Esophagus muscularis mucosa (tissue), 4 donors: Measurements from ENCODE around the gene IFNA8. TPM values are rescaled to one million over a fixed set of nuclear protein-coding genes. Genes with fewer than 3 reads are reported as not detected.
"Not testable (repeated sequence)": the region's sequence is repeated elsewhere in the genome, so short reads cannot be mapped to it uniquely, and the experiment has no call there.

Experiments
- DNase-seq: peaks from one replicate; pipeline ENCODE4 v3.0.0-alpha.2; 2017; ENCODE audit errors: extremely low spot score
- H3K27ac ChIP-seq, 4 donors: fragments of 200-600 bp; sonication (generic); replicated peaks in 1 of 4; 1 replicate in 3 of 4; 2 replicates in 1 of 4; pipeline ENCODE4 v1.5.1; 2016 to 2019; ENCODE audit warnings: mild to moderate bottlenecking in 1 of 4
- H3K27me3 ChIP-seq, 4 donors: fragments of 200-600 bp; sonication (generic); one replicate each; pipeline versions ENCODE4 v1.5.1 to v1.6.0; 2016 to 2019
- H3K36me3 ChIP-seq, 4 donors: fragments of 200-600 bp; sonication (generic); one replicate each; pipeline ENCODE4 v1.5.1; 2016 to 2019
- H3K4me1 ChIP-seq, 4 donors: fragments of 200-600 bp; sonication (generic); one replicate each; pipeline ENCODE4 v1.5.1; 2016 to 2019
- H3K4me3 ChIP-seq, 4 donors: fragments of 200-600 bp; sonication (generic); 1 replicate in 2 of 4; 2 replicates in 2 of 4; pipeline ENCODE4 v1.5.1; 2016 to 2019; ENCODE audit warnings: mild to moderate bottlenecking in 4 of 4, moderate library complexity in 1 of 4
- H3K9me3 ChIP-seq, 4 donors: fragments of 200-600 bp; sonication (generic); 1 replicate in 3 of 4; 2 replicates in 1 of 4; pipeline ENCODE4 v1.5.1; 2016 to 2019
- EP300 ChIP-seq: sonication (generic); formaldehyde crosslinking; IDR thresholded peaks from one replicate; pipeline ENCODE4 v1.6.1; 2017; ENCODE audit warnings: antibody characterized with exemption
- POLR2A ChIP-seq: fragments of 450-650 bp; IDR thresholded peaks from one replicate; pipeline ENCODE4 v1.6.1; 2017; ENCODE audit warnings: antibody characterized with exemption, moderate library complexity, mild to moderate bottlenecking, low read depth
- POLR2AphosphoS5 ChIP-seq, 2 donors: sonication (generic); formaldehyde crosslinking; IDR thresholded peaks; one replicate each; pipeline ENCODE4 v1.6.1; 2017; ENCODE audit warnings: antibody characterized with exemption in 2 of 2
- WGBS: methylation state at CpG from one replicate; pipeline ENCODE4 v1.1.5; 2018; 5-methylcytosine and 5-hydroxymethylcytosine counted together
- intact Hi-C: fragments of 100-400 bp; cut with DNase I; formaldehyde crosslinking; loops from one replicate; pipeline ENCODE4 v1.15.1; 2023
- total RNA-seq, 4 donors: library from RNA; depleted of rRNA; stranded (reverse); fragments of >200 nt; gene quantifications; one replicate each; pipeline versions ENCODE4 v1.1.0 to v1.2.1, GENCODE V29; 2016
- TF ChIP-seq, protein P1 (sequence below), 3 experiments: fragments of 200-600 bp in 2 of 3; fragments of 450-650 bp in 1 of 3; sonication (generic) in 2 of 3; IDR thresholded peaks; one replicate each; pipeline ENCODE4 v1.5.1; 2017 to 2019; ENCODE audit warnings: antibody characterized with exemption in 3 of 3, mild to moderate bottlenecking in 2 of 3, moderate library complexity in 1 of 3

IFNA8 gene
- total RNA-seq, 4 donors from 2014 or later = not detected

DNA sequence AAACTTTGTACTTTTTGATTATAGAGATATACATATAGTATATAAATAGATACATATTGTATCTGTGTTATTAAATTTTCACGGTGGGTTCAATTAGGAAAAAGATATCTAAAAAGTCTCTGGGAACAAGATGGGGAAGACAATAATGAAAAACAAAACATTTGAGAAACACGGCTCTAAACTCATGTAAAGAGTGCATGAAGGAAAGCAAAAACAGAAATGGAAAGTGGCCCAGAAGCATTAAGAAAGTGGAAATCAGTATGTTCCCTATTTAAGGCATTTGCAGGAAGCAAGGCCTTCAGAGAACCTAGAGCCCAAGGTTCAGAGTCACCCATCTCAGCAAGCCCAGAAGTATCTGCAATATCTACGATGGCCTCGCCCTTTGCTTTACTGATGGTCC lies 31.2 kb downstream of the IFNA8 start, which contains the start of gene IFNA1:
Gene IFNA1 (plus strand): TSS at position 301 of the 400 bp plus-strand sequence. CDS start 69 bp downstream, at position 370.
- Histone ChIP-seq H3K4me3 (no peak within 1 kb of the TSS), H3K27me3 (no peaks in the 10 kb centered on the region), H3K9me3 (peaks cover 0 to 9% (median 7%) of the 10 kb centered on the region in 4 donors), H3K27ac (no peak within 1 kb of the TSS), H3K36me3 (no peaks in the 10 kb centered on the region), H3K4me1 (no peaks in the 10 kb centered on the region)
- TF ChIP-seq EP300 = no peak
- intact Hi-C loops = no loop called here
- no peak for DNase-seq
- WGBS = 77% methylated on average over 2 of the region's 4 CpGs

DNA sequence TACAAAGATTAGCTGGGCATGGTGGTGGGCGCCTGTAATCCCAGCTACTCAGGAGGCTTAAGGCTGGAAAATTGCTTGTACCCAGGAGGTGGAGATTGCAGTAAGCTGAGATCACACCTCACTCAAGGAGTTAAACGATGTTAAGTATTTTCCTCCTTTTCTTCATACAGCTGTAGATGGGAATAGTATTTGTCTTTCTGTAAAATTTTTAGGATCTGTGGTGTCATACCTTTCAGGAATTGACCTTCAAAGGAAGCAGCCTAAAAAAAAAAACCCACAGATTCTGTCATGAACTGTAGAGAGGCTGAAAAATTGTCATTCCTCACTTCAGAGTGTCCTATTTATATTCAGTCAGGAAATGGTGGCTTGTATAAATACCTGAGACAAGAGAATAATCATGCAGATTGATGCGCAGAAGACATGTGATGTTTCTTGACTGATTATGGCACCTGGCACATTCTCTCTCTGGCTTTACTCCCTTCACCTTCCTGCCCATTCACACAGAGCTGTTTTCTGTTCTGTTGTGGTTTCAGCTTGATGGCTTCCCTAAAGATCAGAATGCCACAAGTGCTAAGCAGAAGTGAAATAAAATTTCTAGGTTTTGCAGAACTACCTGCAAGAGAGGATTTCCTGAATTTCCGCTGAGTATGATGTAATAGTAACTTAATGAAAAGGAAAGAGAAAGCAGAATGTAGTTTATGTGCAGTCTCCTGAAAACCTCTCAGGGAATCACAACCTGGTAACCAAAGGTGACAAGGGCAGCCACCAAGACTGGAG lies 35.1 kb downstream of the IFNA8 start:
- no peak overlapping the region for H3K27ac ChIP-seq
- no peaks in the 10 kb centered on the region for H3K27me3 ChIP-seq
- WGBS = 87% methylated on average over 4 of the region's 4 CpGs
- peaks cover 0 to 9% (median 7%) of the 10 kb centered on the region in 4 donors for H3K9me3 ChIP-seq
- no peak for DNase-seq
- H3K4me1 ChIP-seq = no peaks in the 10 kb centered on the region
- H3K4me3 ChIP-seq = no peak overlapping the region
- TF ChIP-seq, protein P1, sequence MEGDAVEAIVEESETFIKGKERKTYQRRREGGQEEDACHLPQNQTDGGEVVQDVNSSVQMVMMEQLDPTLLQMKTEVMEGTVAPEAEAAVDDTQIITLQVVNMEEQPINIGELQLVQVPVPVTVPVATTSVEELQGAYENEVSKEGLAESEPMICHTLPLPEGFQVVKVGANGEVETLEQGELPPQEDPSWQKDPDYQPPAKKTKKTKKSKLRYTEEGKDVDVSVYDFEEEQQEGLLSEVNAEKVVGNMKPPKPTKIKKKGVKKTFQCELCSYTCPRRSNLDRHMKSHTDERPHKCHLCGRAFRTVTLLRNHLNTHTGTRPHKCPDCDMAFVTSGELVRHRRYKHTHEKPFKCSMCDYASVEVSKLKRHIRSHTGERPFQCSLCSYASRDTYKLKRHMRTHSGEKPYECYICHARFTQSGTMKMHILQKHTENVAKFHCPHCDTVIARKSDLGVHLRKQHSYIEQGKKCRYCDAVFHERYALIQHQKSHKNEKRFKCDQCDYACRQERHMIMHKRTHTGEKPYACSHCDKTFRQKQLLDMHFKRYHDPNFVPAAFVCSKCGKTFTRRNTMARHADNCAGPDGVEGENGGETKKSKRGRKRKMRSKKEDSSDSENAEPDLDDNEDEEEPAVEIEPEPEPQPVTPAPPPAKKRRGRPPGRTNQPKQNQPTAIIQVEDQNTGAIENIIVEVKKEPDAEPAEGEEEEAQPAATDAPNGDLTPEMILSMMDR (IDR thresholded peaks at IDR 0.05) = no peak
- TF ChIP-seq POLR2A (no peak), POLR2AphosphoS5 (IDR thresholded peaks at IDR 0.05) (no peak), EP300 (no peak)
- intact Hi-C loops = no loop called here
- no peaks in the 10 kb centered on the region for H3K36me3 ChIP-seq

DNA sequence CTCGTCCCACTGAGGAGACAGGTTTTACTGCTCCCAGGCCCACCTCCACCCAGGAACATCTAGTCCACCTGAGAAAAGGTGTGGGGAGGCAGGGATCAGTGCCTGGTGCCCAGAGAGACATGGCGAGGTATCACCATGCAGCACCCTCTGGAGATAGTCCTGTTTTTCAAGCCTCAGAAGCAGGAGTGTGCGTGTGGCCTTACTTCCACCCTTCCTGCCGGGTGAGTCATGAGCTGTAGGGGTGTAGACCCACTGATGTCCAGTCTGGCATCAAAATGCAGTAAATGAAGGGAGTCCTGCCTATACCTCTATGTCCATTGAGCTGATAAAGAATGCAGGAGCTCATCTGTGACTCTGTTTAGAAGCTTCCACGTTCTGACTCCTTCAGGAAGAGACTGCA lies 40.4 kb downstream of the IFNA8 start:
- H3K4me1 ChIP-seq, H3K27me3 ChIP-seq, DNase-seq, H3K36me3 ChIP-seq, H3K9me3 ChIP-seq, H3K4me3 ChIP-seq, intact Hi-C loops, H3K27ac ChIP-seq: not testable (repeated sequence)
- 87% methylated on average over 3 of the region's 5 CpGs for WGBS

DNA sequence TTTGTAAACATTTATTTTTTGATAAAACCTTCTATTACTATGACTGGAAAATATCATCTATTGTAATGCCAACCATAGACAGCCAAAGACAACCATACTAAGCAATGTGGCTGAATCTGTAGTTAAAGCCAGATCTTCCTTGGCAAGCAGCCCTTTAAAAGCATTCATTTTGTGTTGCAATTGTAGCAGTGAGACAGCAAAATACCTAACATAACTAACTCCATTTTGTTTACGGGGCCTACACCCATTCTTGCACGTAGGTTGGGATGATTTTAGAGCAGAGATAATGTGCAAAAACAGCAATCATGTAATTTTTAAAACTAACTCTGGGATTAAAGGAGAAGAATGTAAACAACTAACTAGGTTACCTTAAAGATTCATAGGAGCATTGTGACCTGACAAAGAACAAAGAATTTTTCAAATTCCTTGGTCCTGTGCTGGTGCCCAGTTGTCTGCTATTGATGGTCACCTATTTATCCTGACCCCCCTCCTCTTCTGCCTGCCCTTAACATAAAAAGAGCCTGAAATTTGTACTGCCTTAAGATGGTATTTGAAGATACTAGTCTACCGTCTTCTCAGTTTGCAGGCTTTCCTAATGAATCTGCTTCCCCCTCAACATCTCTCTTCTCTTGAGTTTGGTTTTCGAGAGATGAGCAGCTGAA lies 41.9 kb downstream of the IFNA8 start:
- no peak overlapping the region for H3K27ac ChIP-seq
- no peak for DNase-seq
- intact Hi-C loops = loop anchor here (5.0 kb wide), 1 partner anchor 134 kb away; no protein-coding TSS in a partner anchor
- TF ChIP-seq, protein P1 (IDR thresholded peaks at IDR 0.05) = no peak
- no peak for TF ChIP-seq POLR2A
- no peak for TF ChIP-seq EP300
- TF ChIP-seq POLR2AphosphoS5 (IDR thresholded peaks at IDR 0.05) = no peak
- 67% methylated on average over 4 of the region's 4 CpGs for WGBS
- no peak overlapping the region for H3K4me3 ChIP-seq
- no peaks in the 10 kb centered on the region for H3K27me3 ChIP-seq
- H3K36me3 ChIP-seq = no peaks in the 10 kb centered on the region
- no peaks in the 10 kb centered on the region for H3K4me1 ChIP-seq
- no peaks in the 10 kb centered on the region for H3K9me3 ChIP-seq

DNA sequence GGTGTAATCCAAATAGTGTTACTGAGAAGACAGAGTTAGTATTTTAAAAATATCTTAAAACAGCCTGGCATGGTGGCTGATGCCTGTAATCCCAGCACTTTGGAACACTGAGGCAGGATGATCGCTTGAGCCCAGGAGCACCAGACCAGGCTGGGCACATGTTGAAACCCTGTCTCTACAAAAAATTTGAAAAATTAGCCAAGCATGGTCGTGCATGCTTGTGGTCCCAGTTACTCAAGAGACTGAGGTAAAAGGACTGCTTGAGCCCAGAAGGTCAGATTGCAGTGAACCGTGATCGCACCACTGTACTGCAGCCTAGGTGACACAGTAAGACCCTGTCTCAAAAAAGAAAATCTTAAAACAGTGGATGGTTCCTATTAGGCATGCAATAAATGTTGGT lies 43.8 kb downstream of the IFNA8 start:
- 85% methylated on average over 4 of the region's 4 CpGs for WGBS

More for the DNA sequence above, 43.8 kb downstream of the IFNA8 start:
- DNase-seq = no peak
- H3K9me3 ChIP-seq = no peaks in the 10 kb centered on the region
- no peak overlapping the region for H3K27ac ChIP-seq
- no peaks in the 10 kb centered on the region for H3K27me3 ChIP-seq
- no peaks in the 10 kb centered on the region for H3K4me1 ChIP-seq
- no peak overlapping the region for H3K4me3 ChIP-seq
- TF ChIP-seq EP300 (no peak), POLR2A (no peak), POLR2AphosphoS5 (IDR thresholded peaks at IDR 0.05) (no peak)
- TF ChIP-seq, protein P1 (IDR thresholded peaks at IDR 0.05) = no peak
- intact Hi-C loops = loop anchor here (5.0 kb wide), 1 partner anchor 135 kb away; no protein-coding TSS in a partner anchor
- H3K36me3 ChIP-seq = no peaks in the 10 kb centered on the region
